Transverse colon (tissue), 4 donors: Measurements from ENCODE around the gene SLC26A8.

Experiments
- EP300 ChIP-seq: sonication (generic); formaldehyde crosslinking; IDR thresholded peaks from one replicate; pipeline ENCODE4 v1.6.1; 2017; ENCODE audit warnings: antibody characterized with exemption, low read depth
- POLR2AphosphoS5 ChIP-seq, 3 donors: sonication (generic); formaldehyde crosslinking; IDR thresholded peaks; one replicate each; pipeline ENCODE4 v1.6.1; 2016; ENCODE audit warnings: antibody characterized with exemption in 3 of 3
- TF ChIP-seq, protein P1 (sequence below), 5 experiments: fragments of 200-600 bp in 3 of 5; fragments of 450-650 bp in 2 of 5; sonication (generic) in 3 of 5; IDR thresholded peaks; 1 replicate in 2 of 5; 2 replicates in 3 of 5; pipeline ENCODE4 v1.5.1; 2016 to 2017; ENCODE audit warnings: antibody characterized with exemption in 5 of 5, inconsistent platforms in 3 of 5, mild to moderate bottlenecking in 2 of 5, moderate library complexity in 1 of 5

GRCh38 chr6:35942355-35942754 is 82.1 kb downstream of the SLC26A8 start:
- TF ChIP-seq, protein P1, sequence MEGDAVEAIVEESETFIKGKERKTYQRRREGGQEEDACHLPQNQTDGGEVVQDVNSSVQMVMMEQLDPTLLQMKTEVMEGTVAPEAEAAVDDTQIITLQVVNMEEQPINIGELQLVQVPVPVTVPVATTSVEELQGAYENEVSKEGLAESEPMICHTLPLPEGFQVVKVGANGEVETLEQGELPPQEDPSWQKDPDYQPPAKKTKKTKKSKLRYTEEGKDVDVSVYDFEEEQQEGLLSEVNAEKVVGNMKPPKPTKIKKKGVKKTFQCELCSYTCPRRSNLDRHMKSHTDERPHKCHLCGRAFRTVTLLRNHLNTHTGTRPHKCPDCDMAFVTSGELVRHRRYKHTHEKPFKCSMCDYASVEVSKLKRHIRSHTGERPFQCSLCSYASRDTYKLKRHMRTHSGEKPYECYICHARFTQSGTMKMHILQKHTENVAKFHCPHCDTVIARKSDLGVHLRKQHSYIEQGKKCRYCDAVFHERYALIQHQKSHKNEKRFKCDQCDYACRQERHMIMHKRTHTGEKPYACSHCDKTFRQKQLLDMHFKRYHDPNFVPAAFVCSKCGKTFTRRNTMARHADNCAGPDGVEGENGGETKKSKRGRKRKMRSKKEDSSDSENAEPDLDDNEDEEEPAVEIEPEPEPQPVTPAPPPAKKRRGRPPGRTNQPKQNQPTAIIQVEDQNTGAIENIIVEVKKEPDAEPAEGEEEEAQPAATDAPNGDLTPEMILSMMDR (IDR thresholded peaks at IDR 0.05) = no peak
- TF ChIP-seq POLR2AphosphoS5 (IDR thresholded peaks at IDR 0.05) (no peak), EP300 (no peak)
